HG02678 (cell line): Measurements from ENCODE around the gene DMAC2.
"Not testable (repeated sequence)": the region's sequence is repeated elsewhere in the genome, so short reads cannot be mapped to it uniquely, and the experiment has no call there.

ENCODE experiments used
- ATAC-seq: cut with Tn5 transposase; IDR thresholded peaks from one replicate; pipeline ENCODE4 v1.9.1; 2021; ENCODE audit warnings: mild to moderate bottlenecking, moderate library complexity; ENCODE audit not compliant: unreplicated experiment

The DMAC2 gene

DNA sequence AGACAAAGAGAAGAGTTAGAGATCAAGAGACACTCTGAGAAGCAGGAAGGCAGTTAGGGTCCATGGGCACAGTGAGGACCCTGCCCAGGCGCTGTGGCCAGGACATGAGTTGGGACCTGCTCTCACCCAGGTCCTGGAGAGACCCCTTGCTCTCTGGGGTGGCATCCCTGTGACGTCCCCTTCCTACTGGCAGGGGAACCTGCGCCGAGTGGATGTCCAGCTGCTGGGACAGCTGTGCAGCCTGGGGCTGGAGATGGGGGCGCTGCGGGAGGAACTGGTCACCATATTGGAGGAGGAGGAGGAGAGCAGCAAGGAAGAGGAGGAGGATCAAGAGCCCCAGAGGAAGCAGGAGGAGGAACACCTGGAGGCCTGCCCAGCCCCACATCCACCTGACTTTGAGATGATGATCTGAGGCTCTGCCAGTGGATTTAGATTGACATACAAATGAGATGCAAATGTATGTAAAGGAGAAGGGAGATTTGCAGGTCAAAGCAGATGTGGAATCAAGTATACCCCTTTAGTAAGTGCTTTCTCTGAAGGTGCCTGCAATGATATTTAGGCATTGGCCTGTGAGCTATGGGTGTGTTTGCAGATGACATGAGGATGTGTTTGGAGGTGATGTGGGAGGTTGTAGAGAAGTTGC is 4.2 kb upstream of the DMAC2 start:
- ATAC-seq = no peak

DNA sequence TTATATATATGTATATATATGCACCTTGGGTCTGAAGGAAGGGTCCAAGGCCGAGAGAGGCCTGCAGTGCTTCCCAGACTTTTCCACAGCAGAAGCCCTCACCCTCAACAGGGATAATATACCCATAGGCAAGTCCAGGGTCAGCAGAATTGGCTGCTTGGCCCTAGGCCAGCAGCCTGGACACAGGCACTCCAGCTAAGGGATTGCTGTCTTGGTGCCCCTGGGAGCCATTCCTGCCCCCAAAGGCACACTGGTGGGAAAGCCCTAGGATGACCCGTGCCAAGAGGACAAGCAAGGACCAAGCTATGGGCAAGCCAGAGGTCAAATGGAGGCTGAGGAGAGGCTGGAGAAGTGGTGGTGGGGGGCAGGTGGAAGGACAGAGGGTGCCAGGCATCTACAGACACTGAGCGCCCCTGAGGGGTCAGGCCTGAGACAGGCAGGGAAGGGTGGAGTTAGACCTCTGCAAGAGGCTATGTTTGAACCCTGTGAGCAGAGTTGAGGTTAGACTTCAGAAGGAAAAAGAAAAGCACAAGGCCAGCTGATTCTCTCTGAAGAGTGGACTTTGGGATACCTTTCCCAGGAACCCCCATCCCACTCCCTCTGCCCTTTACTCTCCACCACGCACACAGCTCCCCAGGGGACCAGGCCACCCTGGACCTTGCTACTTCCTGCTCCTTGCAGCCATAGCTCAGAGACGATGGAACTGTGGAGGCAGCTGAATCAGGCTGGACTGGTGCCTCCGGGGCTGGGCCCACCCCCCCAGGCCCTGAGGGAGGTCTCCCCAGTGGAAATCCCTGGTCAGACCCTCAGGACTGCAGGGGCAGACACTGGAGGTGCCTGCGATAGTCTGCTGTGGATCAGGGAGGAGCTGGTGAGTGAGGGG is 3.0 kb upstream of the DMAC2 start, which contains the start of gene ERICH4:
TSS of gene ERICH4 (plus strand) at position 684 of the 883 bp plus-strand sequence. CDS start at position 698, 14 bp downstream.
- ATAC-seq = no peak

DNA sequence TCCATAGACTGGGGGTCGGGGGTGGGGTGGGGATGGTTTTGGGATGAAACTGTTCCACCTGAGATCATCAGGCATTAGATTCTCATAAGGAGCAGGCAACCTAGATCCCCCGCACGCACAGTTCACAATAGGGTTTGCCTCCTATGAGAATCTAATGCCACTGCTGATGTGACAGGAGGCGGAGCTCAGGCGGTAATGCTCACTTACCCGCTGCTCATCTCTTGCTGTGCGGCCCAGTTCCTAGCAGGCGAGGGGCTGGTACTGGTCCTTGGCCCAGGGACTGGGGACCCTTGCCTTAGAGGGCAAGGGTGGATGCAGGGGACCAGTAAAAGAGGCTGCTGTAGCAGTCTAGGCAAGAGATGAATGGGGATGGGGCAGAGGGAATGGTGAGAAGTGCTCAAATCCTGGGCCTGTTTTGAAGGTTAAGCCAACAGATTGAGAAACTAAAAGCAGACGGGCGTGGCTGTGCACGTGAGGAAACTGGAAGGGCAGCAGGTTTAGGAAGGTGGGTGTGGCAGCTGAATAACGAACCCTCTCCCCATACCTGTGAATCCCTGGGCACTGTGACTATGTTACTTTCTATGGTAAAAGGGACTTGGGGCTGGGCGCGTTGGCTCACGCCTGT is 1.7 kb upstream of the DMAC2 start:
- ATAC-seq = no peak

DNA sequence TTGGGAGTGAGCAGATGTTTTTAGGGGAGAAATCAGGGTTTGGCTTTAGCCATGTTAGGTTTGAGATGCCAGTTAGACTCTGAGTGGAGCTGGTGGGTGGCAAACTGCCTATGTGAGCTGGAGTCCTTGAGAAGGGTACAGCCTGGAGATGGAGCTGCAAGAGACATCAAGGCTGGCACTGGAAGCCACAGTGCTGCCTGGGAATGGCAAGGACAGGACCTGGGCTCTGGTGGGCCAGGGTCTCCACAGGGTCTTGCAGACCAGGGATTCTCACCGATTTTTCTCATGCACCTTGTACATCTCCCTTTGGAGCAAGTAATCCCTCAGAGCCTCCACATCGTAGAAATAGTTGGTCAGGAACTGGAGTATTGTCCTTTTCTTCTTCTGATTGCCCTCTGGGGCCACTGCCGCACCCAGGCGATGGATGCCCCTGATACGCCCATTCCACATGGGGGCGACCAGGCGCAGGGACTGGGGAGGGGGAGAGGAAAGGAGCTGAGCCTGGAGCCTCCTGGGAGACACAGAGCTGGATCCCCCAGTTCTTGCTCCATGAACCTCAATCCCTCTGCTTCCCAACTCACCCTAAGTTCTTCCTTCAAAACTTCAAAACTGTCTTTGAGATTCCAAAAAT is 1.7 kb downstream of the DMAC2 start:
- ATAC-seq = no peak

DNA sequence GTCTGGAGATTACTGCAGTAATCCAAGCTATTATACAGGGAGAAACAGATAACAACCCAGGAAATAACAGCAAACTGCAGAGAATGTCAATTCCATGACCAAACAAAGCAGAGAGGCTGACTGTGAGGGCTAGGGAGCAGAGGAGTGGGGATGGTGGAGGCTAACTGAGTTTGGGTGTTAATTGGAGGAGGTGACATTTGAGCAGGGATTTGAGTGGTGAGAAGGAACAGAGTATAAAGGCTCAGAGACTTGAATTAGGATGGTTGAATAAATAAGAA is 3.1 kb downstream of the DMAC2 start:
- no peak for ATAC-seq

DNA sequence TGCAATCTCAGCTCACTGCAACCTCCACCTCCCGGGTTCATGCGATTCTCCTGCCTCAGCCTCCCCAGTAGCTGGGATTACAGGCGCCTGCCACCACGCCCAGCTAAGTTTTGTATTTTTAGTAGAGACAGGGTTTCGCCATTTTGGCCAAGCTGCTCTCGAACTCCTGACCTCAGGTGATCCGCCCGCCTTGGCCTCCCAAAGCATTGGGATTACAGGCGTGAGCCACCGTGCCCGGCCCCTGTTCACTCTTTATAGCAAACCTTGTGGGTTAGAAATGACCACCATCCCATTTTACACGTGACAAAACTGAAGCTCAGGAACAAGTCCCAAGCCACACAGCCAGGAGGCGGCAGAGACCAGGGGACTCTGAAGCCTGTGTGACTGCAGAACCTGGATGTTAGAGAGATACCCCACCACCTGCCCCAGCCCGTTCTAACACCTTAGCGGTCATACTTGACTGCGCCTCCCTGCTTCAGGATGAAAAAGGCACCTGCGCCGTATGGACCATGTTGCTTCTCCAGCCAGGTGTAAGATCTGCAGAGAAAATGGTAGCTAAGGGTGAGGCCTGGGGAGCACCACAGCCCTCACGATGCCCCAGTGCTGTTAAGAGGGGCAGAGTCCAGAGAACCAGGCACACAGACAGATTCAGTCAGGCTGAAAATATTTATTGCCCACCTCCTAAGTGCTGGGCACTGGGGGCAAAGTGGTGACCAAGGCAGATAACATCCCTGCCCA is 3.6 kb downstream of the DMAC2 start:
- ATAC-seq = no peak

DNA sequence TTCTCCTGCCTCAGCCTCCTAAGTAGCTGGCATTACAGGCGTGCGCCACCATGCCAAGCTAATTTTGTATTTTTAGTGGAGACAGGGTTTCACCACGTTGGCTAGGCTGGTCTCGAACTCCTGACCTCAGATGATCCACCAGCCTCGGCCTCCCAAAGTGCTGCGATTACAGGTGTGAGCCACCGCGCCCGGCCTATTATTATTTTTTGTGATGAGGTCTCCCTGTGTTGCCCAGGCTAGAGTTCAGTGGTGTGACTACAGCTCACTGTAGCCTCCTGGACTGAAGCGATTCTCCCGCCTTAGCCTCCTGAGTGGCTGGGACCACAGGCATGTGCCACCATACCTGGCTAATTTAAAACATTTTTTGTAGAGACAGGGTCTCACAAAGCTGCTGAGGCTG is 4.3 kb downstream of the DMAC2 start:
- ATAC-seq = not testable (repeated sequence)

DNA sequence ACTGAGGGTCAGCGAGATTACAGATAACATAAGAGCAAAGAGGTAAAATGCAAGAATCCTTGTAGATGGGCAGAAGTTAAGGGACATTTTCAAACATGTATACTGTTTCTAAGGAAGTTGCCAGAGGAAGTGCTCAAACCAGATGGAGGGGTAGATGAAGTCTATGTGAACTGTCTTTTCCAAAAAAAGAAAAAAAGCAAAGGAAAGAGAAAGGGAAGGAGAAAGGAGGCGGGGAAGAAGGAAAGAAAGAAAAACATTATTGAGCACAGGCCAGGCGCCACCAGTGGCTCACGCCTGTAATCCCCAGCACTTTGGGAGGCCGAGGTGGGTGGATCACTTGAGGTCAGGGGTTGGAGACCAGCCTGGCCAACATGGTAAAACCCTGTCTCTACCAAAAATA is 5.3 kb downstream of the DMAC2 start:
- no peak for ATAC-seq

DNA sequence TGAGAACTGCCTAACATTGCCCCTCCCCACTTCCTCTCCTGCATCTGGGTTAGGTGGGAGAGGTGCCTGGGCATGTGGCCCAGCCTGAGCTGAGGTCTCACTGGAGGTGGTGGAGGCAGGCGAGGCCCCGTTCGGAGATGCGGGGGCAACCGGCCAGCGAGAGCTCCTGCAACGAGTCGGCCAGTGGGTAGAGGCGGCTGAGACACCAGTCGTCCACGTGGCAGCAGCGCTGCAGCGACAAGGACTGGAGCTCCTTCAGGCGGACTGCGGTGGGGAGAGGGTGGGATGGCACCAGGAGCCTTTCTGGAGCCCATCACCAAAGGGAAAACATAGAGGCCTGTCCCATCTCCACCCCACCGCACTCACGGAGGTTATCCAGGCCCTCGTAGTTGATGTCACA is 6.5 kb downstream of the DMAC2 start:
- ATAC-seq = no peak

DNA sequence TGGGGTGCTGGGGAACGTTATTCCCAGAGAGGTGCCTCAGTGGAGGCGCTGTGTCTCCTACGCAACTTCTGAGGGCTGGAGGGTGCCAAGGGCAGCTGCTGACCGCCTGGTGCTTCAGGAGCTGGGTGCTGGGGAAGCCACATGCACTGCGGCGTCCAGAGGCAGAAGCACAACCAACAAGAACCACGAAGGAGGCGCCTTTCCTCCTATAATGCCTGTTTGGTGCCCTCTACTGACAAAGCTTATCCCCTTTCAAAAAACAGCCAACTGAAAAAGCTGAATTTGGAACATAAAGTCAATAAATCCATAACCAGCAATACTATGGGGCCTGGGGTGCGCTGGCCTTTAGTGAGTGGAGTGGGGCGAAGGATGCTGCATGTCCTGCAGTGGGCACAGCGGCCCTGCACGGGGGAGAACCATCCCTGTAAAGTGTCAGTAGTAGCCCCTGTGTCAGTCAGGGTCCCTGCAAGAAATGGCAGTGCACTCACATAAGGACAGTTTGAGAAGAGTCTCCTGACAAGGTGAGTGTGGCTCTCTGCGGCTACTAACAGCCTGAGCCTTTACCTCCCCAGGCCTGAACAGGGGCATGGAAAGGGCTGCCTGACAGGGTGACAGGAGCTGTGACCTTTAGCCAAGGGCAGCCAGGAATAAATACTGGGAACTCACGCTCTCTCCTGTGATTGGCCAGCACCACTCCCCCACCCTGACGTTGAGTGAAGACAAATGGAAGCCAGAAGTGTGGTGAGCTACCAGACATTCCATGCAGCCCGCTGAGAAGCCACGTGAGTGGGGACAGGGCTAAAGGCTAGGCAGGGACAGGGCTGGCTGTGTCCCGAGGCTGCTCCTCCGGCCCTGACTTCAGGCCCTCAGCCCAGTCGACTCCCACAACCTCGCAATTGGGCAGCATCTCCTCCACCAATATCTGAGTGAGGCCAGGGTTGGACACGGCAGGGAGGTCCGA is 8.0 kb downstream of the DMAC2 start:
- no peak for ATAC-seq

DNA sequence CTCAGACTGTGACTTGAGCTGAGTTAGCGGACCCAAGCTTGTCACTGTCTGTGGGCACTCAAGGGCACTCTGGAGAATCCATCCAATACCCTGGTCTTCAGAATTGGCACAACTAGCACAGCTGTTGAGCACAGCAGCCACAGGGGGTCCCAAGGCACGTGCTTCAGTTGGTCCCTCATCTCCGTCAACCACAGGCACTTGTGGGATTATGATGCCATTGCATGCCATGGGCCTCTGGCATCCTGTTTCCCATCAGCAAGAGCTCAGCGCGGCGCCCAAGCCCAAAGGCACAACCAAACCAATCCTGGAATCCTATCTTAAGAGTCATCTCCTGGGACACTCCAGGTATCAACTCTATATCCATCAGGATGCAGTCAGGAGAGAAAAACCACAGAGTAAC is 8.8 kb downstream of the DMAC2 start:
- ATAC-seq = no peak

DNA sequence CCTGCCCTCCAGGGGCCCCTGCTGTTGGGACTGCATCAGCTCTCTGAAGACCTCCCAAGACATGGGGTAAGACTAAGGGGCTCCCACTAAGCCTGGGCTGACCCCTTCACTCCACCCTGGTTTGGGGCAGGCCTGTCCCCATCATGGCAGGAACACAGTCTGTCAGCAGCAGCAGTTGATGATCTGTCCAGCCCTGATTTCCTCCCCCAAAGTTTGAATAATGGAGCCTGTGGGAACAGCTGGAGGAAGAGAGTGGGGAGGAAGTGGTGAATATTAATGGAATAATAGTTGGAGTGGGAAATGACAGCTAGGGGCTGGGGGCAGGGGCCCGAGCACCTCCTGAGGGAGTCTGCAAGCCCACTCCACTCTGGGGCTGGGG is 11.2 kb downstream of the DMAC2 start:
- ATAC-seq = no peak

DNA sequence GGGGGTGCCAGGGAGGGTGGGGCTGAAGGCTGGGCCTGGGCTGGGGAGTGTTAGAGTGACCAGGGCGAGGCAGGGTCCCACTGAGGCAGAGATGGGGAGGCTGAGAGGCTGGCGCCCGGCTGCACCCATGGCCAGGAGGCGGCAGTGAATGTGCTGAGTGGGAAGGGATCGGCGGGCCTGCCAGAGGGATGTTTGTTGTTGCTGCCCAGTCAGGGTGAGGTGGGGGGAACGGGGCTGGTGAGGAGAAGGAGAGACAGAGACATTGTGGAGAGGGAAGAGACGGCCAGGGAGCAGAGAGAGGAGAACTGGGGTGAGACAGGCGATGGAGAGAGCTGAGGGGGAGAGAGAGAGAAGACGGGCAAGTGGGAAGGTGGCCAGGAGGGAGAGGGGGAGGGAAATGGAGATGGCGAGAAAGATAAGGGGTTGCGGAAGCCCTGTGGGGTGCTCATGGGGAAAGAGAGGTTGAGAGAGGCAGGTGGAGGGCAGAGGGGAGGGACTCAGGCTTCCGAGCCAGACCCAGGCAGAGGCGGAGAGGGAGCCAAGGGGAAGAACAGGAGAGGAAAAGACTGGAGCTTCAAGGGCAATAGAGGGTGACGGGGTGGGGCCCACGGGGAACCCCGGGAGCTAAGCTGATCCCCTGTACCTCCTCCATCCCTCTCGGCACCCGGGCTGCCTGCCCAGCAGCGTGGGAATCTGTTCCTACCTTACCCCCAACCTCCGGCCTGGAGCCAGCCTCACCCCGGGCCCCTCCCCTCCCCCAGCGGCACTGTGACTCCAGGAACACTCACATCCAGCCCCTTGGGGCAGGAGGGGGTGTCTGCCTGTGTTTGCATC is 11.8 kb downstream of the DMAC2 start:
- no peak for ATAC-seq

DNA sequence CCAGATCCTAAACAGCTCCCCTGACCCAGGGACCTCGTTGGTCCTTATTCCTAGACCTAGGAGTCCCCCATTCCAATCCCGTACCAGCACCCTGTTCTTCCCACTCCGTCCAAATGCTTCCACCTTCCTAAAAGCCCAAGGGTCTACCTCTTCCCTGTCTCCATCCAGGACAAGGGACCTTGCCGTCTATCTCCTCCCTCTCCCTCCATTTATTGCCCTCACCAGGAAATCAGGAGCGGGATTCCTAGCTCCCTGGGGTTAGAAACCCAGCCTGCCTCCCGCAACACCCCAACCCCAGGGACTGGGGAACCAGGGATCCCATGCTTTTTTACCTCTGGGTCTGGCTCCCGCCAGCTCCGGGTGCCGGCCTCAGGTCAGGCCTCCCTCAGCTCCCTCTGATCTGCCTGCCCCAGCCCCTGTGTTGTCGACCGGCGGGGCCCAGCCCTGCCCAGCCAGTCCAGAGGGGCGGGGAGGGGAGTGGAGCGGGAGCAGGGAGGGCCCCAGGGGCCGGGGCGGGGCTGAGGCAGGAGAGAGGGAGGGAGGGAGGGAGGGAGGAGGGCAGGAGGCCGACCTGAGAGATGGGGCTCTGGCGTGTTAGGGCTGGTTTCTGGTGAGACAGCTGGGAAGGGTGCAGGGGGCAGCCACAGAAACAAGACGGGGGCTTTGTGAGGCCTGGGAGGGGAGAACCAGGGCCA is 12.6 kb downstream of the DMAC2 start, which contains the start of gene B3GNT8:
TSS of gene B3GNT8 (minus strand) at position 423 of the 695 bp plus-strand sequence. CDS start 596 bp downstream, outside the sequence.
- no peak for ATAC-seq

DNA sequence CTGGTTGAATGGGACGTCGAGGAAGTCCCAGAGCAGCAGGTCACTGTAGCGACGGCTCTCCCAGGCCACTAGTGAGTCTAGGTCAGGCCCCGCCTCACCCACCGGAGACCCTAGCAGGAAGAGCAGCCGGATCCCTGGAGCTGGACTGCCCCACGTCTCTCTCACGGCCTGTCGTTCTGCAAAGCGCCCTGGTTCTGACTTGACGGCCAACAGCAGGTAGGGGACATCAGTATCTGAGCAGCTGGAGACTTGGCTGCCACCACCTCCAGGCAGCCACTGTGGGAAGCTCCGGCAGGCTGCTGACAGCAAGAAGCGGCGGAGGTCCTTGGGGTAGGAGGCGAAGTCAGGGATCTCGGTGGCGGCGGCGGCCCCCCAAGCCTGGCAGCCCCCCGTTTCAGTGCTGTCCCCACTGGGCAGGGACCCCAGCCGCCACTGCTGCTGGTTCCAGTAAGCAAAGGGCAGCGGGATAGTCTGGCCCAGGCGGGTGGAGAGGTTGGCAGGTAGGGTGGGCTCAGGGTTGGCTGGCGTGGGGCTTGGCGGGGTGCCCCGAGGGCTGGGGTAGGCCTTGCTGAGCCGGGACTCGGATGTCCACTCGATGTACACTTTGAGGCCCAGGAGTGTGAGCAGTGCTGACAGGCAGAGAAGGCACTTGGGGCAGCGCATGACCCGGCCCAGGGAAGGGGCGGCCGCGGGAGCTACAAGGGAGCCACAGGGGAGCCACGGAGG is 13.4 kb downstream of the DMAC2 start:
- no peak for ATAC-seq

DNA sequence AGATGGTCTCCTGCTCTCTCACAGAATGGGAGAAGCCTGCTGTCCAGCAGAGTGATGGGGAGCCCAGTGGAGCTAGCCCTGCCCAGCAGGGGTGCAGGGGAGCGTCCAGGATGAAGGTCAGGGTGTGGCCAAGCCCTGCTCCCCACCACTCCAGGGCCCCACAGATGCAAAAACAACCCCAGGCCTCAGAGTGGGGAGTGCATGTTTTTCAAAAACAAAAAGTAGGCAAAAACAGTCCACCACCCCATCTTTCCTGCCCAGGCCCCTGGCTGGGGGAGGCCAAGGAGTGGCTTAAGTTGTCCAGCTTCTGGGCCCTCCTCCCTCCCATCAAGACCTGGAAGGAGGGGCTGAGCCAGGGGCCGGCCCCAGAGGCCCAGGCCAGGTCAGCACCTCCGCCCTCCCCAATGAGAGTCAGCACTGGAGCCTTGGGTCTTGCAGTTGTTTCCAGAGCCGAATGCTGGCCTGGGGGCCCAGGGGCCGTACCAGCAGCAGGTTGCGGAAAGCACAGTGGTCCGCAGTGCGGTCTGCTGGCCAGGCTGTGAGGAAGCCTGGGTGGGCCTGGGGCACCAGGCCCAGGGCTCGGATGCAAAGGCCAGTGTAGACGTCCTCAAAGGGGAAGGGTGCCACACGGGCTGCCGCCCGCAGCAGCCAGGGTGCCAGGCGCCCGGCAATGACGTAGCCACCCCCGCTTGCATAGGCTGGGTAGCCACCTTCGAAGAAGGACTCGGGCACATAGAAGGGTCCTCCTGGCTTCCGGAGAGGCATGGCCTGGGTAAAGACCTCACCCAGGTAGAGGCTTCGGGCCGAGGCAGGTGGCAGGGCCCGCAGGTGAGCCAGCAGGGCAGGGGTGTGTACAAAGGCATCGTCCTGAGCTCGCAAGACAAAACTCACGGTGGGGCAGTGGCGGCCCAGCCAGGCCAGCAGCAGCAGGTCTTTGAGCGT is 14.3 kb downstream of the DMAC2 start:
- no peak for ATAC-seq
